ENCODE results near the gene EPB41L5. TPM values are rescaled to one million over a fixed set of nuclear protein-coding genes. Genes with fewer than 3 reads are reported as not detected.

Gene EPB41L5
- total and polyA plus RNA-seq, 10 of the 15 experiments (the other 5 are each of a cell fraction or from before 2014, with no cell fraction given): 2.1 to 20.4 (median 8.2) TPM

GRCh38 chr2:120075545-120075944, 62.7 kb downstream of the EPB41L5 start:
- H3K9me3 ChIP-seq (replicated peaks; ENCODE audit: control insufficient read depth, insufficient read depth, low read length): no peaks in the 10 kb centered on the region; the same call in 2 of the 3 replicates
- SMC1A ChIA-PET (ENCODE audit: uncharacterized antibody, unreplicated experiment): interaction anchor here (1.6 kb wide), 1 partner anchor 9 kb away, joined by 7 read pairs; no protein-coding TSS in a partner anchor
- H3K36me3 ChIP-seq (ENCODE audit: control insufficient read depth in 2 of 2, insufficient read depth in 2 of 2, low read length in 1 of 2): no peaks in the 10 kb centered on the region; a peak in 1 of 4 replicates
- POLR2A ChIA-PET: no interaction called here
- H3K9ac ChIP-seq (ENCODE audit: control insufficient read depth, insufficient read depth, low read length): no peak overlapping the region
- H3K4me3 ChIP-seq: no peak overlapping the region
- H3K4me2 ChIP-seq (ENCODE audit: control insufficient read depth, insufficient read depth): no peak overlapping the region
- RAD21 ChIA-PET (ENCODE audit: unreplicated experiment): no interaction called here
- no peak for DNase-seq (ENCODE audit: low read depth, low spot score)
- in situ Hi-C loops (cut with MboI) (no loop called here), intact Hi-C loops (cut with micrococcal nuclease; ENCODE audit: unreplicated experiment) (no loop called here)
- no peaks in the 10 kb centered on the region for H3K79me2 ChIP-seq (ENCODE audit: control insufficient read depth, insufficient read depth, low read length)
- BruUV-seq (replicated peaks): no TSS peak
- no peak overlapping the region for H3K27ac ChIP-seq (ENCODE audit: control insufficient read depth, insufficient read depth)
- H3K4me1 ChIP-seq (ENCODE audit: control insufficient read depth, insufficient read depth, low read length): no peaks in the 10 kb centered on the region
- H3K27me3 ChIP-seq (replicated peaks in 1 of 2; ENCODE audit: control insufficient read depth in 2 of 2, insufficient read depth in 2 of 2, low read length in 1 of 2): no peaks in the 10 kb centered on the region
- CTCF ChIA-PET: interaction anchor here (0.6 kb wide), 1 partner anchor 100 kb away, joined by 4 read pairs; no protein-coding TSS in a partner anchor
- 0% methylated on average over 1 of the region's 1 CpG for WGBS (ENCODE audit: insufficient coverage, insufficient replicate concordance, low lambda C conversion rate, missing lambda C conversion rate)
- H4K20me1 ChIP-seq (ENCODE audit: control insufficient read depth, insufficient read depth): no peaks in the 10 kb centered on the region
- no peak for ATAC-seq
- H2AFZ ChIP-seq (ENCODE audit: control insufficient read depth, low read depth, low read length): no peak overlapping the region
- no peak for FAIRE-seq
- TF ChIP-seq SPI1 (IDR thresholded peaks at IDR 0.05; ENCODE audit: borderline replicate concordance, insufficient read depth, low read depth, low read length): no peak
- no peak for TF ChIP-seq ATF7 (IDR thresholded peaks at IDR 0.05; ENCODE audit: low read depth)
- no peak for TF ChIP-seq MTA2 (IDR thresholded peaks at IDR 0.05; ENCODE audit: low read depth)
- TF ChIP-seq IKZF1 (conservative IDR thresholded peaks at IDR 0.05): no peak
- TF ChIP-seq, protein P1, sequence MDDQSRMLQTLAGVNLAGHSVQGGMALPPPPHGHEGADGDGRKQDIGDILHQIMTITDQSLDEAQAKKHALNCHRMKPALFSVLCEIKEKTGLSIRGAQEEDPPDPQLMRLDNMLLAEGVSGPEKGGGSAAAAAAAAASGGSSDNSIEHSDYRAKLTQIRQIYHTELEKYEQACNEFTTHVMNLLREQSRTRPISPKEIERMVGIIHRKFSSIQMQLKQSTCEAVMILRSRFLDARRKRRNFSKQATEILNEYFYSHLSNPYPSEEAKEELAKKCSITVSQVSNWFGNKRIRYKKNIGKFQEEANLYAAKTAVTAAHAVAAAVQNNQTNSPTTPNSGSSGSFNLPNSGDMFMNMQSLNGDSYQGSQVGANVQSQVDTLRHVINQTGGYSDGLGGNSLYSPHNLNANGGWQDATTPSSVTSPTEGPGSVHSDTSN (IDR thresholded peaks at IDR 0.05; ENCODE audit: insufficient replicate concordance, low read depth, low read length): no peak
- TF ChIP-seq, protein P2, sequence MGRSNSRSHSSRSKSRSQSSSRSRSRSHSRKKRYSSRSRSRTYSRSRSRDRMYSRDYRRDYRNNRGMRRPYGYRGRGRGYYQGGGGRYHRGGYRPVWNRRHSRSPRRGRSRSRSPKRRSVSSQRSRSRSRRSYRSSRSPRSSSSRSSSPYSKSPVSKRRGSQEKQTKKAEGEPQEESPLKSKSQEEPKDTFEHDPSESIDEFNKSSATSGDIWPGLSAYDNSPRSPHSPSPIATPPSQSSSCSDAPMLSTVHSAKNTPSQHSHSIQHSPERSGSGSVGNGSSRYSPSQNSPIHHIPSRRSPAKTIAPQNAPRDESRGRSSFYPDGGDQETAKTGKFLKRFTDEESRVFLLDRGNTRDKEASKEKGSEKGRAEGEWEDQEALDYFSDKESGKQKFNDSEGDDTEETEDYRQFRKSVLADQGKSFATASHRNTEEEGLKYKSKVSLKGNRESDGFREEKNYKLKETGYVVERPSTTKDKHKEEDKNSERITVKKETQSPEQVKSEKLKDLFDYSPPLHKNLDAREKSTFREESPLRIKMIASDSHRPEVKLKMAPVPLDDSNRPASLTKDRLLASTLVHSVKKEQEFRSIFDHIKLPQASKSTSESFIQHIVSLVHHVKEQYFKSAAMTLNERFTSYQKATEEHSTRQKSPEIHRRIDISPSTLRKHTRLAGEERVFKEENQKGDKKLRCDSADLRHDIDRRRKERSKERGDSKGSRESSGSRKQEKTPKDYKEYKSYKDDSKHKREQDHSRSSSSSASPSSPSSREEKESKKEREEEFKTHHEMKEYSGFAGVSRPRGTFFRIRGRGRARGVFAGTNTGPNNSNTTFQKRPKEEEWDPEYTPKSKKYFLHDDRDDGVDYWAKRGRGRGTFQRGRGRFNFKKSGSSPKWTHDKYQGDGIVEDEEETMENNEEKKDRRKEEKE (IDR thresholded peaks at IDR 0.05): no peak
- no peak for TF ChIP-seq RAD21 (IDR thresholded peaks at IDR 0.05; ENCODE audit: insufficient read depth, low read depth, low read length)
- no peak for TF ChIP-seq DPF2 (IDR thresholded peaks at IDR 0.05)
- TF ChIP-seq, protein P3, sequence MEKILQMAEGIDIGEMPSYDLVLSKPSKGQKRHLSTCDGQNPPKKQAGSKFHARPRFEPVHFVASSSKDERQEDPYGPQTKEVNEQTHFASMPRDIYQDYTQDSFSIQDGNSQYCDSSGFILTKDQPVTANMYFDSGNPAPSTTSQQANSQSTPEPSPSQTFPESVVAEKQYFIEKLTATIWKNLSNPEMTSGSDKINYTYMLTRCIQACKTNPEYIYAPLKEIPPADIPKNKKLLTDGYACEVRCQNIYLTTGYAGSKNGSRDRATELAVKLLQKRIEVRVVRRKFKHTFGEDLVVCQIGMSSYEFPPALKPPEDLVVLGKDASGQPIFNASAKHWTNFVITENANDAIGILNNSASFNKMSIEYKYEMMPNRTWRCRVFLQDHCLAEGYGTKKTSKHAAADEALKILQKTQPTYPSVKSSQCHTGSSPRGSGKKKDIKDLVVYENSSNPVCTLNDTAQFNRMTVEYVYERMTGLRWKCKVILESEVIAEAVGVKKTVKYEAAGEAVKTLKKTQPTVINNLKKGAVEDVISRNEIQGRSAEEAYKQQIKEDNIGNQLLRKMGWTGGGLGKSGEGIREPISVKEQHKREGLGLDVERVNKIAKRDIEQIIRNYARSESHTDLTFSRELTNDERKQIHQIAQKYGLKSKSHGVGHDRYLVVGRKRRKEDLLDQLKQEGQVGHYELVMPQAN (conservative IDR thresholded peaks at IDR 0.05): no peak
- TF ChIP-seq IKZF2 (IDR thresholded peaks at IDR 0.05): no peak
- no peak for TF ChIP-seq NR2C2 (IDR thresholded peaks at IDR 0.05; ENCODE audit: borderline replicate concordance, control insufficient read depth, insufficient read length, low read depth)
- no peak for TF ChIP-seq CHD1 (IDR thresholded peaks at IDR 0.05; ENCODE audit: low read depth, low read length)
- no peak for TF ChIP-seq HCFC1 (IDR thresholded peaks at IDR 0.05; ENCODE audit: low read length)
- TF ChIP-seq, protein P4, sequence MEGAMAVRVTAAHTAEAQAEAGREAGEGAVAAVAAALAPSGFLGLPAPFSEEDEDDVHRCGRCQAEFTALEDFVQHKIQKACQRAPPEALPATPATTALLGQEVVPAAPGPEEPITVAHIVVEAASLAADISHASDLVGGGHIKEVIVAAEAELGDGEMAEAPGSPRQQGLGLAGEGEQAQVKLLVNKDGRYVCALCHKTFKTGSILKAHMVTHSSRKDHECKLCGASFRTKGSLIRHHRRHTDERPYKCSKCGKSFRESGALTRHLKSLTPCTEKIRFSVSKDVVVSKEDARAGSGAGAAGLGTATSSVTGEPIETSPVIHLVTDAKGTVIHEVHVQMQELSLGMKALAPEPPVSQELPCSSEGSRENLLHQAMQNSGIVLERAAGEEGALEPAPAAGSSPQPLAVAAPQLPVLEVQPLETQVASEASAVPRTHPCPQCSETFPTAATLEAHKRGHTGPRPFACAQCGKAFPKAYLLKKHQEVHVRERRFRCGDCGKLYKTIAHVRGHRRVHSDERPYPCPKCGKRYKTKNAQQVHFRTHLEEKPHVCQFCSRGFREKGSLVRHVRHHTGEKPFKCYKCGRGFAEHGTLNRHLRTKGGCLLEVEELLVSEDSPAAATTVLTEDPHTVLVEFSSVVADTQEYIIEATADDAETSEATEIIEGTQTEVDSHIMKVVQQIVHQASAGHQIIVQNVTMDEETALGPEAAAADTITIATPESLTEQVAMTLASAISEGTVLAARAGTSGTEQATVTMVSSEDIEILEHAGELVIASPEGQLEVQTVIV (IDR thresholded peaks at IDR 0.05; ENCODE audit: borderline replicate concordance, partially characterized antibody): no peak
- no peak for TF ChIP-seq STAT3 (IDR thresholded peaks at IDR 0.05; ENCODE audit: low read depth, low read length)
- no peak for TF ChIP-seq SUPT20H (IDR thresholded peaks at IDR 0.05; ENCODE audit: borderline replicate concordance, control insufficient read depth, low read depth, low read length)
- TF ChIP-seq POU2F2 (IDR thresholded peaks at IDR 0.05; ENCODE audit: borderline replicate concordance, low read depth, low read length): no peak

Measured in GM12878 (cell line).